ENCODE measurements around the gene PRR23E. TPM values are rescaled to one million over a fixed set of nuclear protein-coding genes. Genes with fewer than 3 reads are reported as not detected.

Gene PRR23E
- total RNA-seq, 1 experiment from 2014 or later, result not detected

DNA sequence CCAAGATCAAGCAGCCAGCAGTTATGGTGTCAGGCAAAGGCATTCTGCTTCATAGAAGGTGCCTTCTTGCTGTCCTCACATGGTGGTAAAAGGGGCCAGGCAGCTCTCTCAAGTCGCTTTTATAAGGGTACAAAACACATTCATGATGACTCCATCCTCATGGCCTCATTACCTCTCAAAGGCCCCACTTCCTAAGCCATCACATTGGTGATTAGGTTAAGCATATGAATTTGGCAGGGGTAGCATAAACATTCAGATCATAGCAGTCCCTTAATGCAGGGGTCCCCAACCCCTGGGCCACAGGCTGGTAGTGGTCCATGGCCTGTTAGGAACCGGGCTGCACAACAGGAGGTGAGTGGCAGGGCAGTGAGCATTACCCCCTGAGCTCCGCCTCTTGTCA, 42.8 kb downstream of the PRR23E start:
- H3K36me3 Mint-ChIP-seq (ENCODE audit: insufficient read depth, unreplicated experiment), result no peaks in the 10 kb centered on the region
- TF ChIP-seq CTCF (IDR thresholded peaks at IDR 0.05; ENCODE audit: unreplicated experiment), result no peak
- no peaks in the 10 kb centered on the region for H3K4me1 Mint-ChIP-seq (ENCODE audit: low read depth, unreplicated experiment)
- no TSS peak for BruUV-seq (replicated peaks)
- DNase-seq, result no peak
- CTCF ChIA-PET, result no interaction called here
- intact Hi-C loops (cut with micrococcal nuclease; ENCODE audit: unreplicated experiment), result no loop called here
- peaks cover 69% of the 10 kb centered on the region for H3K27me3 Mint-ChIP-seq (ENCODE audit: unreplicated experiment)
- peaks cover 5% of the 10 kb centered on the region for H3K9me3 Mint-ChIP-seq (ENCODE audit: low read depth, unreplicated experiment)
- no peak overlapping the region for H3K4me3 Mint-ChIP-seq (ENCODE audit: low read depth, unreplicated experiment)
- no peak overlapping the region for H3K27ac Mint-ChIP-seq (ENCODE audit: unreplicated experiment)

GRCh38 chr3:127237835-127238234, 44.9 kb downstream of the PRR23E start:
- Mint-ChIP-seq H3K27me3 (ENCODE audit: unreplicated experiment) (peaks cover 69% of the 10 kb centered on the region), H3K27ac (ENCODE audit: unreplicated experiment) (no peak overlapping the region), H3K36me3 (ENCODE audit: insufficient read depth, unreplicated experiment) (no peaks in the 10 kb centered on the region), H3K9me3 (ENCODE audit: low read depth, unreplicated experiment) (peaks cover 10% of the 10 kb centered on the region), H3K4me1 (ENCODE audit: low read depth, unreplicated experiment) (no peaks in the 10 kb centered on the region), H3K4me3 (ENCODE audit: low read depth, unreplicated experiment) (no peak overlapping the region)
- intact Hi-C loops (cut with micrococcal nuclease; ENCODE audit: unreplicated experiment), result no loop called here
- no TSS peak for BruUV-seq (replicated peaks)
- no peak for TF ChIP-seq CTCF (IDR thresholded peaks at IDR 0.05; ENCODE audit: unreplicated experiment)
- DNase-seq, result no peak
- CTCF ChIA-PET, result no interaction called here

GRCh38 chr3:127238602-127239001, 45.7 kb downstream of the PRR23E start:
- CTCF ChIA-PET, result no interaction called here
- intact Hi-C loops (cut with micrococcal nuclease; ENCODE audit: unreplicated experiment), result no loop called here
- Mint-ChIP-seq H3K27ac (ENCODE audit: unreplicated experiment) (no peak overlapping the region), H3K27me3 (ENCODE audit: unreplicated experiment) (peaks cover 67% of the 10 kb centered on the region), H3K4me1 (ENCODE audit: low read depth, unreplicated experiment) (no peaks in the 10 kb centered on the region), H3K36me3 (ENCODE audit: insufficient read depth, unreplicated experiment) (no peaks in the 10 kb centered on the region), H3K9me3 (ENCODE audit: low read depth, unreplicated experiment) (peaks cover 10% of the 10 kb centered on the region), H3K4me3 (ENCODE audit: low read depth, unreplicated experiment) (no peak overlapping the region)
- no peak for TF ChIP-seq CTCF (IDR thresholded peaks at IDR 0.05; ENCODE audit: unreplicated experiment)
- no TSS peak for BruUV-seq (replicated peaks)
- DNase-seq, result no peak

DNA sequence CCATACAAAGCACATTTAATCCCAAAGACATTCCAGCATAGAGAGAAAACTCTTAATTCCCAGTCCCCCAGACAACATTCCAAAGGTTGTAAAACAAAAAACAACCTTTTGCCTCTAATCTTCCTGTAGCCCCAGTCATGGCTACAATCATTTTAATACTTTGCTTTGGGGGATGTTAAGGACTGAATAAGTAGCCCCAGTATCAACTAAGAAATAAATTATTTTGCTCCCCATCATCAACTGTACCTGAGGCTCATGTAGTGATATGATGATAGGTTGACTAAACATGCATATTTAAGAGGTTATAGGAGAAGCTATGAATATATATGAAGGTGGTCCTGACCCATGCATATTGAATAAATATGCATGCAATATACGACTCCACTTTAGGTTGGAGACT, 54.4 kb downstream of the PRR23E start:
- Mint-ChIP-seq H3K36me3 (ENCODE audit: insufficient read depth, unreplicated experiment) (no peaks in the 10 kb centered on the region), H3K27ac (ENCODE audit: unreplicated experiment) (no peak overlapping the region), H3K4me1 (ENCODE audit: low read depth, unreplicated experiment) (no peaks in the 10 kb centered on the region), H3K27me3 (ENCODE audit: unreplicated experiment) (peaks cover 45% of the 10 kb centered on the region), H3K4me3 (ENCODE audit: low read depth, unreplicated experiment) (no peak overlapping the region), H3K9me3 (ENCODE audit: low read depth, unreplicated experiment) (peaks cover 8% of the 10 kb centered on the region)
- no peak for TF ChIP-seq CTCF (IDR thresholded peaks at IDR 0.05; ENCODE audit: unreplicated experiment)
- no peak for DNase-seq
- CTCF ChIA-PET, result no interaction called here
- BruUV-seq (replicated peaks), result no TSS peak
- intact Hi-C loops (cut with micrococcal nuclease; ENCODE audit: unreplicated experiment), result no loop called here

Other genes starting within 250 kb of the PRR23E start
- 81.1 and 84.3 TPM in 2 replicates for gene PLXNA1, start 210.0 kb upstream of the PRR23E start, total RNA-seq (2022)
- gene PRR20G, start 94.9 kb downstream of the PRR23E start, total RNA-seq (2022), result not detected in 2 replicates